GM12878 (cell line): ENCODE results near the gene PRMT1. TPM values are rescaled to one million over a fixed set of nuclear protein-coding genes. Genes with fewer than 3 reads are reported as not detected.

Experiments used
- ATAC-seq: fragments of 200-7000 bp; cut with Tn5 transposase; 3 replicates; pipeline ENCODE4 v1.9.1; 2020; ENCODE audit warnings: mild to moderate bottlenecking, moderate library complexity
- Bru-seq: library from RNA; stranded (reverse); fragments of 400-500 nt; gene quantifications from one replicate; lab custom pipeline; 2021; lab: Mats Ljungman, UMichigan
- BruChase-seq, 2 experiments: library from RNA; stranded (reverse); fragments of 400-500 nt; gene quantifications; one replicate each; lab custom pipeline; 2021; lab: Mats Ljungman, UMichigan
- BruUV-seq: library from RNA; stranded (reverse); fragments of 400-500 nt; replicated peaks from 2 replicates; lab custom pipeline; 2021; lab: Mats Ljungman, UMichigan
- CTCF ChIA-PET: fragments of 300-600 bp; sonication (Branson Sonifier 250); formaldehyde crosslinking; extraction: SDS; loops from one replicate; lab custom pipeline; 2021; ENCODE audit warnings: inconsistent platforms; lab: Yijun Ruan, JAX
- POLR2A ChIA-PET: fragments of 350-600 bp; formaldehyde crosslinking; extraction: SDS; loops from one replicate; lab custom pipeline; 2021; ENCODE audit warnings: inconsistent platforms; lab: Charles Lee
- RAD21 ChIA-PET: fragments of 300-600 bp; sonication (Branson Sonifier 250); formaldehyde crosslinking; loops from one replicate; lab custom pipeline; 2023; ENCODE audit warnings: antibody characterized with exemption; ENCODE audit not compliant: unreplicated experiment; lab: Charles Lee
- SMC1A ChIA-PET: fragments of 300-600 bp; sonication (Branson Sonifier 250); formaldehyde crosslinking; loops from one replicate; lab custom pipeline; 2023; ENCODE audit not compliant: unreplicated experiment, uncharacterized antibody; lab: Charles Lee
- DNase-seq: peaks from one replicate; pipeline ENCODE4 v3.0.0-alpha.2; 2011; ENCODE audit warnings: low read depth, low spot score
- FAIRE-seq: peaks from 3 replicates; lab custom pipeline; 2011; peaks lifted over from hg19 to GRCh38; lab: Jason Lieb, UNC
- H2AFZ ChIP-seq: 2 replicates; pipeline ENCODE4 v1.6.0; 2011; ENCODE audit warnings: low read depth, low read length, control low read depth; ENCODE audit not compliant: control insufficient read depth
- H3K27ac ChIP-seq: 2 replicates; pipeline ENCODE4 v1.5.1; 2011; ENCODE audit warnings: control low read depth; ENCODE audit not compliant: control insufficient read depth, insufficient read depth
- H3K27me3 ChIP-seq, 2 experiments: replicated peaks in 1 of 2; 2 replicates each; pipeline versions ENCODE4 v1.6.0 to v1.6.1; 2011; ENCODE audit warnings: low read length in 1 of 2; ENCODE audit not compliant: control insufficient read depth in 2 of 2, insufficient read depth in 2 of 2
- H3K36me3 ChIP-seq, 2 experiments: 2 replicates each; pipeline ENCODE4 v1.5.1; 2011; ENCODE audit warnings: low read length in 1 of 2; ENCODE audit not compliant: control insufficient read depth in 2 of 2, insufficient read depth in 2 of 2
- H3K4me1 ChIP-seq: 2 replicates; pipeline ENCODE4 v1.6.1; 2011; ENCODE audit warnings: mild to moderate bottlenecking, low read length, moderate library complexity, mixed read lengths; ENCODE audit not compliant: control insufficient read depth, insufficient read depth
- H3K4me2 ChIP-seq: 2 replicates; pipeline ENCODE4 v1.6.0; 2011; ENCODE audit warnings: control low read depth; ENCODE audit not compliant: control insufficient read depth, insufficient read depth
- H3K4me3 ChIP-seq: fragments of 200-600 bp; sonication (generic); 2 replicates; pipeline ENCODE4 v1.5.1; 2016
- H3K79me2 ChIP-seq: 2 replicates; pipeline ENCODE4 v1.6.0; 2011; ENCODE audit warnings: low read length; ENCODE audit not compliant: control insufficient read depth, insufficient read depth
- H3K9ac ChIP-seq: 2 replicates; pipeline ENCODE4 v1.8.0; 2011; ENCODE audit warnings: low read length, control low read depth, mixed read lengths; ENCODE audit not compliant: control insufficient read depth, insufficient read depth
- H3K9me3 ChIP-seq: replicated peaks from 3 replicates; pipeline ENCODE4 v1.5.1; 2011; ENCODE audit warnings: mild to moderate bottlenecking, low read length; ENCODE audit not compliant: control insufficient read depth, insufficient read depth
- H4K20me1 ChIP-seq: 2 replicates; pipeline ENCODE4 v1.6.0; 2011; ENCODE audit not compliant: control insufficient read depth, insufficient read depth
- BACH1 ChIP-seq: fragments of 450-650 bp; IDR thresholded peaks from 2 replicates; pipeline ENCODE4 v1.6.1; 2017; ENCODE audit warnings: mild to moderate bottlenecking, borderline replicate concordance
- CBFB ChIP-seq: IDR thresholded peaks from 2 replicates; pipeline ENCODE4 v1.6.1; 2016; ENCODE audit warnings: antibody characterized with exemption, low read depth
- CBX5 ChIP-seq: sonication (generic); IDR thresholded peaks from 2 replicates; pipeline ENCODE4 v1.6.1; 2016; ENCODE audit warnings: low read depth, moderate library complexity, mild to moderate bottlenecking, inconsistent platforms
- CREB1 ChIP-seq: IDR thresholded peaks from 2 replicates; pipeline ENCODE4 v1.6.1; 2012; ENCODE audit warnings: low read depth, mild to moderate bottlenecking, inconsistent platforms
- EGR1 ChIP-seq, 2 experiments: IDR thresholded peaks; 1 replicate in 1 of 2; 2 replicates in 1 of 2; pipeline ENCODE4 v1.6.1; 2011 to 2012; ENCODE audit warnings: low read depth in 2 of 2, low read length in 2 of 2, borderline replicate concordance in 1 of 2, mild to moderate bottlenecking in 1 of 2, moderate library complexity in 1 of 2
- HDAC6 ChIP-seq: fragments of 200-600 bp; sonication (generic); IDR thresholded peaks from one replicate; pipeline ENCODE4 v1.8.0; 2017; ENCODE audit warnings: antibody characterized with exemption; ENCODE audit not compliant: unreplicated experiment
- MTA2 ChIP-seq: fragments of 450-650 bp; IDR thresholded peaks from 2 replicates; pipeline ENCODE4 v1.6.1; 2016; ENCODE audit warnings: low read depth, mild to moderate bottlenecking, moderate library complexity
- MYC ChIP-seq: IDR thresholded peaks from 2 replicates; pipeline ENCODE4 v1.6.1; 2011; ENCODE audit warnings: mild to moderate bottlenecking, low read length, moderate library complexity, inconsistent platforms; ENCODE audit not compliant: insufficient read depth, insufficient replicate concordance, insufficient read length, severe bottlenecking
- RUNX3 ChIP-seq: IDR thresholded peaks from 2 replicates; pipeline ENCODE4 v1.6.1; 2012; ENCODE audit warnings: low read length, inconsistent platforms
- SUPT20H ChIP-seq: IDR thresholded peaks from 2 replicates; pipeline ENCODE4 v1.6.1; 2011; ENCODE audit warnings: low read depth, mild to moderate bottlenecking, low read length, moderate library complexity, borderline replicate concordance; ENCODE audit not compliant: control insufficient read depth
- TARDBP ChIP-seq: IDR thresholded peaks from 2 replicates; pipeline ENCODE4 v1.6.1; 2016; ENCODE audit warnings: borderline replicate concordance
- TCF7 ChIP-seq: IDR thresholded peaks from 2 replicates; pipeline ENCODE4 v1.6.1; 2014; ENCODE audit warnings: antibody characterized with exemption, borderline replicate concordance
- ZBED1 ChIP-seq: IDR thresholded peaks from 2 replicates; pipeline ENCODE4 v1.6.1; 2016; ENCODE audit warnings: borderline replicate concordance
- whole genome bisulfite sequencing: methylation state at CpG from one replicate; pipeline ENCODE4 v1.1.6; 2016; ENCODE audit warnings: low lambda C conversion rate; ENCODE audit not compliant: insufficient replicate concordance, insufficient coverage; ENCODE audit errors: missing lambda C conversion rate; 5-methylcytosine and 5-hydroxymethylcytosine counted together
- in situ Hi-C: fragments of 300-500 bp; cut with MboI; formaldehyde crosslinking; loops from 9 replicates; pipeline ENCODE4 v1.14.3; 2018; ENCODE audit warnings: mixed read lengths
- intact Hi-C: fragments of 100-400 bp; cut with micrococcal nuclease; formaldehyde crosslinking; loops from one replicate; pipeline ENCODE4 v1.14.2; 2022; ENCODE audit not compliant: unreplicated experiment
- long read RNA-seq, 2 experiments: library from polyadenylated mRNA; unstranded; transcript quantifications; one replicate each; pipeline ENCODE4 v2.0.0, GENCODE V29; 2019 to 2020
- polyA minus RNA-seq, 3 experiments: library from RNA; depleted of rRNA, polyadenylated mRNA; stranded (reverse); fragments of >200 nt; gene quantifications; 2 replicates each; pipeline ENCODE4 v1.2.3, GENCODE V29; 2011
- polyA plus RNA-seq, 11 experiments: library from polyadenylated mRNA; depleted of rRNA in 4 of 11; unstranded in 6 of 11; stranded (reverse) in 5 of 11; fragments of >200 nt; fragmentation: Nextera tagmentation in 4 of 11; fragmentation: Illumina TruSeq in 1 of 11; extraction: Ambion mirVana in 4 of 11; extraction: Trizol in 1 of 11; gene quantifications; 1 replicate in 1 of 11; 2 replicates in 10 of 11; pipeline versions ENCODE4 v1.2.1 to v1.2.3, GENCODE V29; 2011 to 2016; ENCODE audit warnings: inconsistent platforms in 2 of 11, missing spikeins in 2 of 11, low read depth in 1 of 11
- total RNA-seq, 4 experiments: library from RNA; depleted of rRNA in 3 of 4; stranded (reverse); fragments of >200 nt in 3 of 4; fragmentation: Illumina TruSeq in 1 of 4; extraction: Trizol in 1 of 4; gene quantifications; 2 replicates each; pipeline versions ENCODE4 v1.2.1 to v1.2.3, GENCODE V29; 2013 to 2021
- TF ChIP-seq, protein P1 (sequence below): IDR thresholded peaks from 2 replicates; pipeline ENCODE4 v1.6.1; 2011; ENCODE audit warnings: low read depth, mild to moderate bottlenecking, low read length, moderate library complexity, borderline replicate concordance; ENCODE audit errors: extremely low read depth

Gene PRMT1
- total RNA-seq (2013; cell fraction: nucleolus; rRNA removed) = 251 and 266 TPM in 2 replicates
- 589 and 611 TPM in 2 replicates for total RNA-seq (2014; rRNA removed)
- total RNA-seq (2014; rRNA removed; fragmentation: Illumina TruSeq; extraction: Trizol) = 343 and 363 TPM in 2 replicates
- 432 and 437 TPM in 2 replicates for total RNA-seq (2021)
- polyA plus RNA-seq (2011; ENCODE audit: low read depth) = 189 TPM
- 357 and 667 TPM in 2 replicates for polyA plus RNA-seq (2011; rRNA removed)
- polyA plus RNA-seq (2011; cell fraction: cytosol; rRNA removed) = 947 and 1,287 TPM in 2 replicates
- 955 and 1,091 TPM in 2 replicates for polyA plus RNA-seq (2011; cell fraction: nucleus; rRNA removed)
- polyA plus RNA-seq (2012) = 311 and 317 TPM in 2 replicates
- polyA plus RNA-seq (2014; fragmentation: Illumina TruSeq; extraction: Trizol) = 179 and 527 TPM in 2 replicates
- polyA plus RNA-seq (2014; fragmentation: Nextera tagmentation; extraction: Ambion mirVana) = 10 to 100 TPM; 19.9 to 50.5 TPM
- 643 and 678 TPM in 2 replicates for polyA plus RNA-seq (2014; rRNA removed)
- polyA plus RNA-seq (2016; fragmentation: Nextera tagmentation; extraction: Ambion mirVana) = 100 to 1,000 TPM; 441 to 447 TPM
- polyA minus RNA-seq (2011; rRNA and poly(A)+ RNA removed) = 734 and 867 TPM in 2 replicates
- polyA minus RNA-seq (2011; cell fraction: cytosol; rRNA and poly(A)+ RNA removed) = 172 and 191 TPM in 2 replicates
- 196 and 303 TPM in 2 replicates for polyA minus RNA-seq (2011; cell fraction: nucleus; rRNA and poly(A)+ RNA removed)
- Bru-seq, nascent RNA = percentile 89 among the genes with signal in this experiment
- BruChase-seq, experiment 1, labeled RNA remaining after a 6-hour chase = percentile 98 among the genes with signal in this experiment
- BruChase-seq, experiment 2, labeled RNA remaining after a 2-hour chase = percentile 96 among the genes with signal in this experiment
- long read RNA-seq, experiment 1, transcript PRMT1-201 (10 exons, 1,393 nt) = major isoform, 339 of 405 reads
- long read RNA-seq, experiment 1, transcript PRMT1-202 (11 exons, 1,327 nt) = minor isoform, 25 of 405 reads
- long read RNA-seq, experiment 1, partial matches to known transcripts = 16 of 405 reads
- long read RNA-seq, experiment 1, other reads (novel, unspliced or antisense) = 25 of 405 reads
- long read RNA-seq, experiment 2, transcript PRMT1-201 (10 exons, 1,393 nt) = major isoform, 69 of 93 reads
- long read RNA-seq, experiment 2, transcript PRMT1-202 (11 exons, 1,327 nt) = minor isoform, 5 of 93 reads
- long read RNA-seq, experiment 2, partial matches to known transcripts = 7 of 93 reads
- long read RNA-seq, experiment 2, other reads (novel, unspliced or antisense) = 10 of 93 reads

DNA sequence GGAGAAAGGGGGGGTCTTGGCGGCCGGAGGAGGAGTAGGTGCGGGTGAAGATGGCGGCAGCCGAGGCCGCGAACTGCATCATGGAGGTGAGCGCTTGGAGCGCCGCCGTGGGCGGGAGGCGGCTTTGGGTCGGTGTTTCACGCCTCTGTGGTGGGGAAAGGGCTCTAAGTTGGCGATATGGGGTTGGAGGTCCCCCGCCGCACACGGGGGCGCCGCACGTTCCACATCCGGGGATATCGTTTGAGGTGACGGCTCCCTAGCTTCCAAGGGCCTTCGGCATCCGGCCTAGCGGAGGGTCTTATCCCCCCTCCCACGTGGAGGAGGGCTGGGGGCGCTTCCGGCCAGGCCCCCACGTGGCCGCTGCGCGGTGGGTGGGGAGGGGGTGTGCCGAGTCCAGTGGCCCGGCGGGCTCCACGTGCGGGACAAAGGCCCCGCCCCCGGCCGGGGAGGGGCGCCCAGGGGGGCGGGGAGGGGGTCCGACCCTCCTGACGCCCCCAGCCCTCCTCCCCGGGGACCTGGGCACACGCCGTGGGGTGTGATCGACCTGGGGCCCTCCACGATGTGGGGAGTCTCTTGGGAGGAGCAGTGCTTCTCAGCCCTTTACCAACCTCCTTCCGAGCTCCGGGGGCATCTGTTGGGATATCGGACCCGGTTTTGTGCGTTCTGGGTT lies at the start of gene PRMT1:
TSS of gene PRMT1 (plus strand) at position 41 of the 670 bp plus-strand sequence. CDS start at position 51, 10 bp downstream.
- Histone ChIP-seq H3K9ac (peak within 1 kb of the TSS; percentile 98), H3K4me3 (peak within 1 kb of the TSS; percentile 100), H3K79me2 (peaks cover 47% of the 10 kb centered on the region), H3K4me1 (peaks cover 33% of the 10 kb centered on the region), H4K20me1 (peaks cover 16% of the 10 kb centered on the region), H3K27me3 (no peaks in the 10 kb centered on the region), H3K27ac (peak within 1 kb of the TSS; percentile 99), H3K9me3 (no peaks in the 10 kb centered on the region), H3K36me3 (peaks cover 6 to 9% of the 10 kb centered on the region in 2 experiments), H3K4me2 (peak within 1 kb of the TSS; percentile 84), H2AFZ (peak within 1 kb of the TSS; percentile 95)
- 2% methylated on average over 43 of the region's 57 CpGs for WGBS
- ATAC-seq = peak; percentile 17
- DNase-seq = no peak
- FAIRE-seq = no peak
- POLR2A ChIA-PET = interaction anchor here (0.6 to 11.2 kb wide), 13 partner anchors 11 to 207 kb away, joined by 3 to 200 read pairs (median 8); partner anchors contain the start of genes AP2A1, BCL2L12, IRF3 and NOSIP
- CTCF ChIA-PET = interaction anchor here (0.7 to 10.5 kb wide), 5 partner anchors 11 to 130 kb away, joined by 3 to 130 read pairs (median 80); partner anchors contain the start of genes BCL2L12, IRF3, RRAS and SCAF1
- RAD21 ChIA-PET = interaction anchor here (0.5 to 8.6 kb wide), 12 partner anchors 12 to 234 kb away, joined by 3 to 131 read pairs (median 6); partner anchors contain the start of genes AP2A1, BCL2L12, IRF3 and NOSIP
- intact Hi-C loops (loop anchor here (2.0 to 5.0 kb wide), 3 partner anchors 85 to 190 kb away; partner anchors contain the start of genes PNKP and RPS11), in situ Hi-C loops (no loop called here)
- BruUV-seq = no TSS peak
- SMC1A ChIA-PET = interaction anchor here (1.4 to 2.7 kb wide), 5 partner anchors 37 to 192 kb away, joined by 3 to 11 read pairs (median 7); partner anchors contain the start of genes NOSIP, PRRG2 and RRAS
- TF ChIP-seq, protein P1, sequence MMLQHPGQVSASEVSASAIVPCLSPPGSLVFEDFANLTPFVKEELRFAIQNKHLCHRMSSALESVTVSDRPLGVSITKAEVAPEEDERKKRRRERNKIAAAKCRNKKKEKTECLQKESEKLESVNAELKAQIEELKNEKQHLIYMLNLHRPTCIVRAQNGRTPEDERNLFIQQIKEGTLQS = no peak; the same call in 1 of the 2 replicates
- TF ChIP-seq SUPT20H (no peak), MYC (peak; percentile 77), ZBED1 (no peak), MTA2 (0 out of 2 replicates have a peak, but pooled peaks have one; percentile 28), CBFB (peak; percentile 70; the same call in 1 of the 2 replicates), EGR1 (IDR thresholded peaks at IDR 0.05; ENCODE audit: borderline replicate concordance in 1 of 2, low read depth in 2 of 2, low read length in 2 of 2) (peak in 1 of 2 experiments; percentile 66; a peak in 1 of 3 replicates), TCF7 (no peak), TARDBP (peak; percentile 46; the same call in 1 of the 2 replicates), CBX5 (no peak), RUNX3 (peak; percentile 51; the same call in 1 of the 2 replicates), HDAC6 (peak; percentile 24), BACH1 (peak; percentile 75; the same call in 1 of the 2 replicates), CREB1 (no peak)
